HepG2 (cell line): ENCODE measurements around the gene GPR89A. TPM values are rescaled to one million over a fixed set of nuclear protein-coding genes. Genes with fewer than 3 reads are reported as not detected.

Source experiments
- ATAC-seq: fragments of 200-7000 bp; cut with Tn5 transposase; 3 replicates; pipeline ENCODE4 v1.9.1; 2020; ENCODE audit warnings: mild to moderate bottlenecking, moderate library complexity
- BruUV-seq: library from RNA; stranded (reverse); fragments of 400-500 nt; replicated peaks from 2 replicates; lab custom pipeline; 2021; lab: Mats Ljungman, UMichigan
- CTCF ChIA-PET: fragments of 300-600 bp; formaldehyde crosslinking; extraction: SDS; loops from one replicate; lab custom pipeline; 2021; ENCODE audit warnings: low total read pairs, inconsistent platforms, low intra/inter-chr PET ratio; lab: Yijun Ruan, JAX
- POLR2A ChIA-PET: fragments of 350-600 bp; sonication (Branson Sonifier 250); formaldehyde crosslinking; loops from one replicate; lab custom pipeline; 2020; ENCODE audit warnings: antibody characterized with exemption, inconsistent platforms; lab: Yijun Ruan, JAX
- DNase-seq: peaks from one replicate; pipeline ENCODE4 v3.0.0-alpha.2; 2015; ENCODE audit warnings: low spot score
- FAIRE-seq: peaks from 3 replicates; lab custom pipeline; 2011; peaks lifted over from hg19 to GRCh38; lab: Jason Lieb, UNC
- H2AFZ ChIP-seq: one replicate; pipeline ENCODE4 v1.6.1; 2011; ENCODE audit warnings: low read length, inconsistent platforms
- H3K27ac ChIP-seq: fragments of 300-600 bp; 3 replicates; pipeline ENCODE4 v1.8.0; 2011; ENCODE audit warnings: mixed run types, mild to moderate bottlenecking, mixed read lengths, low read length, inconsistent platforms; ENCODE audit not compliant: insufficient read depth; ENCODE audit errors: extremely low read length
- H3K27me3 ChIP-seq, 2 experiments: fragments of 200-600 bp in 1 of 2; 2 replicates in 1 of 2; 3 replicates in 1 of 2; pipeline versions ENCODE4 v1.6.0 to v1.8.0; 2011; ENCODE audit warnings: low read length in 2 of 2, mild to moderate bottlenecking in 2 of 2, moderate library complexity in 2 of 2, inconsistent platforms in 1 of 2; ENCODE audit not compliant: insufficient read depth in 2 of 2, control insufficient read depth in 1 of 2
- H3K36me3 ChIP-seq, 2 experiments: fragments of 200-600 bp in 1 of 2; replicated peaks in 1 of 2; 2 replicates in 1 of 2; 3 replicates in 1 of 2; pipeline versions ENCODE4 v1.5.1 to v1.8.0; 2011; ENCODE audit warnings: low read length in 2 of 2, inconsistent platforms in 1 of 2; ENCODE audit not compliant: insufficient read depth in 2 of 2, control insufficient read depth in 1 of 2
- H3K4me1 ChIP-seq: 2 replicates; pipeline ENCODE4 v1.5.1; 2012; ENCODE audit warnings: low read length, inconsistent platforms; ENCODE audit not compliant: insufficient read depth
- H3K4me2 ChIP-seq: 2 replicates; pipeline ENCODE4 v1.6.0; 2011; ENCODE audit warnings: low read depth, low read length, inconsistent platforms
- H3K4me3 ChIP-seq, 3 experiments: fragments of 200-600 bp in 1 of 3; sonication (generic), shearing (Covaris generic) in 1 of 3; replicated peaks in 1 of 3; 2 replicates each; pipeline ENCODE4 v1.5.1; 2011 to 2016; ENCODE audit warnings: low read length in 3 of 3, inconsistent platforms in 2 of 3, low read depth in 2 of 3, mild to moderate bottlenecking in 2 of 3, control low read depth in 1 of 3, mixed read lengths in 1 of 3; ENCODE audit not compliant: insufficient read depth in 1 of 3
- H3K79me2 ChIP-seq: one replicate; pipeline ENCODE4 v1.6.1; 2011; ENCODE audit warnings: low read length, inconsistent platforms; ENCODE audit not compliant: insufficient read depth
- H3K9ac ChIP-seq: 2 replicates; pipeline ENCODE4 v1.6.0; 2011; ENCODE audit warnings: mild to moderate bottlenecking, low read depth, low read length, inconsistent platforms; ENCODE audit not compliant: insufficient read depth
- H3K9me3 ChIP-seq: 2 replicates; pipeline ENCODE4 v1.5.1; 2012; ENCODE audit warnings: mild to moderate bottlenecking, low read length
- H4K20me1 ChIP-seq: 2 replicates; pipeline ENCODE4 v1.6.0; 2011; ENCODE audit warnings: inconsistent platforms, mild to moderate bottlenecking, low read length, moderate library complexity; ENCODE audit not compliant: insufficient read depth
- FOXA3 ChIP-seq: IDR thresholded peaks from 2 replicates; pipeline ENCODE4 v1.6.1; 2016; ENCODE audit warnings: missing genetic modification reagents, missing compliant biosample characterization
- GATAD2A ChIP-seq: IDR thresholded peaks from 2 replicates; pipeline ENCODE4 v1.6.1; 2016
- HNF4A ChIP-seq: sonication (generic); formaldehyde crosslinking; IDR thresholded peaks from 2 replicates; pipeline ENCODE4 v1.4.0; 2020; ENCODE audit warnings: missing genetic modification reagents
- RCOR2 ChIP-seq: IDR thresholded peaks from 2 replicates; pipeline ENCODE4 v1.6.1; 2016; ENCODE audit warnings: missing biosample characterization, missing genetic modification reagents
- ZKSCAN8 ChIP-seq: IDR thresholded peaks from 2 replicates; pipeline ENCODE4 v1.6.1; 2016; ENCODE audit warnings: borderline replicate concordance, missing genetic modification reagents, missing compliant biosample characterization
- ZNF773 ChIP-seq: sonication (generic); formaldehyde crosslinking; IDR thresholded peaks from 2 replicates; pipeline ENCODE4 v1.4.0; 2020; ENCODE audit warnings: missing genetic modification reagents, borderline replicate concordance
- whole genome bisulfite sequencing: methylation state at CpG from one replicate; pipeline ENCODE4 v1.1.6; 2017; ENCODE audit warnings: low lambda C conversion rate; 5-methylcytosine and 5-hydroxymethylcytosine counted together
- in situ Hi-C: cut with HindIII; loops from 2 replicates; pipeline ENCODE4 v1.10.0; 2017; ENCODE audit warnings: low pct_unique_long_range_greater_than_20kb; ENCODE audit not compliant: extremely low pct_ligation_motif_present
- intact Hi-C: fragments of 100-400 bp; cut with micrococcal nuclease; formaldehyde crosslinking; loops from one replicate; pipeline ENCODE4 v1.10.0; 2022; ENCODE audit not compliant: unreplicated experiment
- polyA plus RNA-seq, 8 experiments: library from polyadenylated mRNA; depleted of rRNA in 3 of 8; stranded (reverse) in 7 of 8; unstranded in 1 of 8; fragments of >200 nt; fragmentation: Illumina TruSeq in 4 of 8; extraction: Trizol in 4 of 8; gene quantifications; 2 replicates each; pipeline versions ENCODE4 v1.2.1 to v1.2.3, GENCODE V29; 2011 to 2016; ENCODE audit warnings: low read depth in 4 of 8, missing spikeins in 1 of 8, mixed read lengths in 1 of 8; ENCODE audit not compliant: insufficient read depth in 1 of 8
- total RNA-seq, 5 experiments: library from RNA; depleted of rRNA; stranded (reverse); fragments of >200 nt; fragmentation: Illumina TruSeq; extraction: Trizol; gene quantifications; 2 replicates each; pipeline ENCODE4 v1.2.3, GENCODE V29; 2016; ENCODE audit warnings: low read depth in 1 of 5
- TF ChIP-seq, protein P1 (sequence below): sonication (generic); formaldehyde crosslinking; IDR thresholded peaks from 2 replicates; pipeline ENCODE4 v1.9.0; 2021; ENCODE audit warnings: missing genetic modification reagents, borderline replicate concordance

The GPR89A gene
- total and polyA plus RNA-seq, 2 of the 13 experiments (the other 11 are each of a cell fraction or from before 2014, with no cell fraction given), result 23.4 to 32.6 TPM

GRCh38 chr1:145710291-145711027, 102.7 kb downstream of the GPR89A start:
- peak overlapping the region; percentile 69 for H3K4me2 ChIP-seq
- peaks cover 7% of the 10 kb centered on the region for H3K79me2 ChIP-seq
- H3K4me1 ChIP-seq, result peaks cover 98% of the 10 kb centered on the region

More at GRCh38 chr1:145710291-145711027, 102.7 kb downstream of the GPR89A start:
- ChIA-PET CTCF (no interaction called here), POLR2A (interaction anchor here (0.7 to 4.3 kb wide), 6 partner anchors 8 to 254 kb away, joined by 3 to 45 read pairs (median 6); partner anchors contain the start of genes ANKRD34A, POLR3C, POLR3GL and RNF115)
- H3K9me3 ChIP-seq, result no peaks in the 10 kb centered on the region
- FAIRE-seq (no peak), ATAC-seq (no peak), DNase-seq (no peak)
- TF ChIP-seq GATAD2A (CRISPR knock-in tag) (0 out of 2 replicates have a peak, but pooled peaks have one; percentile 22), ZKSCAN8 (CRISPR knock-in tag) (0 out of 2 replicates have a peak, but pooled peaks have one; percentile 9), RCOR2 (CRISPR knock-in tag) (peak; percentile 63), FOXA3 (CRISPR knock-in tag) (0 out of 2 replicates have a peak, but pooled peaks have one; percentile 10), HNF4A (0 out of 2 replicates have a peak, but pooled peaks have one; percentile 15), ZNF773 (CRISPR knock-in tag) (no peak)
- TF ChIP-seq, protein P1, sequence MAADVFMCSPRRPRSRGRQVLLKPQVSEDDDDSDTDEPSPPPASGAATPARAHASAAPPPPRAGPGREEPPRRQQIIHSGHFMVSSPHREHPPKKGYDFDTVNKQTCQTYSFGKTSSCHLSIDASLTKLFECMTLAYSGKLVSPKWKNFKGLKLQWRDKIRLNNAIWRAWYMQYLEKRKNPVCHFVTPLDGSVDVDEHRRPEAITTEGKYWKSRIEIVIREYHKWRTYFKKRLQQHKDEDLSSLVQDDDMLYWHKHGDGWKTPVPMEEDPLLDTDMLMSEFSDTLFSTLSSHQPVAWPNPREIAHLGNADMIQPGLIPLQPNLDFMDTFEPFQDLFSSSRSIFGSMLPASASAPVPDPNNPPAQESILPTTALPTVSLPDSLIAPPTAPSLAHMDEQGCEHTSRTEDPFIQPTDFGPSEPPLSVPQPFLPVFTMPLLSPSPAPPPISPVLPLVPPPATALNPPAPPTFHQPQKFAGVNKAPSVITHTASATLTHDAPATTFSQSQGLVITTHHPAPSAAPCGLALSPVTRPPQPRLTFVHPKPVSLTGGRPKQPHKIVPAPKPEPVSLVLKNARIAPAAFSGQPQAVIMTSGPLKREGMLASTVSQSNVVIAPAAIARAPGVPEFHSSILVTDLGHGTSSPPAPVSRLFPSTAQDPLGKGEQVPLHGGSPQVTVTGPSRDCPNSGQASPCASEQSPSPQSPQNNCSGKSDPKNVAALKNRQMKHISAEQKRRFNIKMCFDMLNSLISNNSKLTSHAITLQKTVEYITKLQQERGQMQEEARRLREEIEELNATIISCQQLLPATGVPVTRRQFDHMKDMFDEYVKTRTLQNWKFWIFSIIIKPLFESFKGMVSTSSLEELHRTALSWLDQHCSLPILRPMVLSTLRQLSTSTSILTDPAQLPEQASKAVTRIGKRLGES, result no peak
- intact Hi-C loops (no loop called here), in situ Hi-C loops (no loop called here)
- H3K27ac ChIP-seq, result peak overlapping the region; percentile 75
- no TSS peak for BruUV-seq
- H4K20me1 ChIP-seq, result no peaks in the 10 kb centered on the region
- no peaks in the 10 kb centered on the region for H3K27me3 ChIP-seq
- H3K36me3 ChIP-seq, result no peaks in the 10 kb centered on the region
- WGBS, result 55% methylated on average over 4 of the region's 4 CpGs
- H2AFZ ChIP-seq, result no peak overlapping the region
- no peak overlapping the region for H3K4me3 ChIP-seq
- H3K9ac ChIP-seq, result no peak overlapping the region
